NCI-H146 treated with DMSO at 0.1 percent for 48 hours (cell line): ENCODE data around the gene MNDA.

Experiments used
- DNase-seq: peaks from one replicate; lab custom pipeline; 2025; ENCODE audit not compliant: unreplicated experiment; lab: John Stamatoyannopoulos, UW

MNDA gene

DNA sequence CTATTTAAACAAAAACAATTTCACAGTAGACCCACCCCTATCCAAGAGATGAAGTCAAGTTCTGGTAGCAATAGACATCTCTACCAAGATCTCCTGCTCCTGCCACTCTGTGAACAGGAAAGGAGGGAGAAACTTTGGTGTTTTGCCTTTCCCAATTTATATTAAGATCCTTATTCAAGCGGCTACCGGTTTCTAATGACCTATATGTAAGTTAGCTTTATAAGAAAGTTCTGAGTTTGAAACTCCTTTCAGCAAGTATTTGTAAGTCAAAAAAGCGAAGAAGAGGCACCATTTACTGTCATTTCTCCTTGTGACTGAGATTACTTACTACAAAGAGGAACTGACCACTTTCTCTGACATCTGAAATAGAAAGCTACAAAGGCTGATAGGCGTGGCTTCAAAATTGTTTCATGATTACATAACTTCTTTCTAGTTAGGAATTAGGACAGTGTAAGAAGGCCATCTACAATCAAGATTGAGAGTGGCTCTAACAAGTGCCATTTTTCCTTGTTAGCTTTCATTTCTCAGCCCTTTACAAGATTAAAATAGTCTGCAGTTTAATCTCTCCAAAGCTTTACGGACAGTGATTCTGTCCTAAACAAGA lies at the start of gene MNDA:
Gene MNDA, plus strand, starts transcription at position 448 of the 604 bp plus-strand sequence. CDS start 10,803 bp downstream, outside the sequence.
- no peak for DNase-seq

DNA sequence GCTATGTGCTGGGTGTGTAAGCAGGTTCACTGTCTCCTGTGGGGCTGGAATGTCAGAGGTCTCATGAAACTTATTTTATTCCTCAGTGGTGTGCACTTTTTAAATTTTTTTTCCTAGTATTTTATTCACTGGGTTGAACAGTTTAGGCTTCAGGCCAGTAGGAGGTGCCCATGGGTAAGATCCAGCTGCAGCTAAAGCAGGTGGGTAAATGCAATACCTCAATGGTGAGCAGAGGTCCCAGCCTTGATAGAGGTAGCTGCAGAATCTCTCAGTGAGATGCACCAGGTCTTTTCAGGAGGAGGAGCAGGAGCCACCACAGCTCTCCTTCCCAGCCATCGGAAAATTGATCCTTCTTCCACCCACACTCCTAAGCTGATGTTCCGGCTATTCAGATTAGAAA lies 37.5 kb upstream of the MNDA start:
- no peak for DNase-seq

DNA sequence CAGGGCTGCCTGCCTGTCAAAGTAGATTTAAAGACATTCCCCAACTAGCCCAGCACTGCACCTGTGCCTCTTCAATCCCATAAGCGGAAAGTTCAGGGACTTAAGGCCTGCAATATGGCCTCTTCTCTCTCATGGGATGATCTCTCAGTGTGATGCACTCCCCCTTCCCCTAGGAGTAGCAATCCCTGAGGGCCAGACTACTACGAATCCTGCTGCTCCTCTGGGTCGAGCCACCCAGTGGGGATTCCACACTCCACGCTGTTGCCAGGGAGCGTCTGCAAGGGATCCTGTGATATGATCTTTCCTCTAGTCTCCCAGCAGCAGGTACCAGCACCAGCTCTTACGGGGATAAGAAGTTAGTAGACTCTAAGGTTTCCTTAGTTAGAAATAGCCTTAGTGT lies 36.9 kb upstream of the MNDA start:
- no peak for DNase-seq

DNA sequence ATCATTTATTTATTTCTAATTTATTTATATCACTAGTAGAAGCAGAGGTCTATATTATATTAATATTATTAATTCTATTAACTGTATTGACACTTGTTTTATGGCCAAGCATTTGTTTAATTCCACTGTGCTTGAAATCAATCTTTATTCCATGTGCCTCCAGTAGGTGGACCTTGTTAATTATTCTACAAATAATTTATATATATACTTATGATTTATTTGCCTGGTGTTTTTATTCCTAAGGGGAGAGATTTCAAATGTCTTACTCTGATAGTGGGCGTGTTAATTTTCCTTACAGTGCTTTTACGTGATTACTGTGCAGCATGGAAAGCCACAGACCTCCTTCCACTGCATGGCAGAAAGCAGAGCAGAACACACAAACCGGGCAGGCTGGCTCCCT lies 32.6 kb upstream of the MNDA start:
- no peak for DNase-seq

DNA sequence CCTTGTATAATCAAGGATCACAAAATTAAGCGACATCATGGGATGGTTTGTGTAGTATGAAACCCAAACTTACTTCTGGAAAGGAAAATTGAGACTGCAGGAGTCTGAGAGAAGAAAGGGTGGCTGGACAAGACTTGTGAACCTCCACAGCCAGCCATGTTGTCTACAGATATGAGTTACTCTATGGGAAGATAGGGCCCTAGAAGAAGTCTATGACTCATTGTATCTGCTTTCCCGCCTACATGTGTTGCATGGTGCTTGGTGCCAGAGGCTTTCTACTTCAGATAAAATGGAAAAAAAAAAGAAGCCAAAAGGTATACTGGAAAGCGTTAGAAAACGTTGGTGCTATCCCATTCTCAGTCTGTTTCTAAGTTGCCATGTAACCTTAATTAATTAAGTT lies 31.5 kb upstream of the MNDA start:
- DNase-seq = no peak

DNA sequence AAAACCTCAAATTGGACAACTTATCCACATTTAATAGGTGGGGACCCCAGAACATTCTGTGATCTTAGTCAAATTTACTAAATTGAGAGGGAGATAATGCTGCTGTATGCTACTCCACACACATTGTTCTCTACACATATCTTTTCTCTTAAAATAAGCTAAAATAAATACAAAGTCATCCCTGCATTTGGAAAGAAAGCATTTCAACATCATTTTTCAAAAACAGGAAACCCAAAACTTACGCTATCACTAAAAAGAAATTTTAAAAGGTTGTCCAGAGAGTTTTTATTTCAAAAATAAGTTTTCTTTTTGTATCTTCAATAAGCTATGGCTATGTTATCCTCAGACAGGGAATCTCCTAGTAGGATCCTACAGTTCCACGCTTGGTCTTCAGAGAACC lies 30.6 kb upstream of the MNDA start:
- no peak for DNase-seq

DNA sequence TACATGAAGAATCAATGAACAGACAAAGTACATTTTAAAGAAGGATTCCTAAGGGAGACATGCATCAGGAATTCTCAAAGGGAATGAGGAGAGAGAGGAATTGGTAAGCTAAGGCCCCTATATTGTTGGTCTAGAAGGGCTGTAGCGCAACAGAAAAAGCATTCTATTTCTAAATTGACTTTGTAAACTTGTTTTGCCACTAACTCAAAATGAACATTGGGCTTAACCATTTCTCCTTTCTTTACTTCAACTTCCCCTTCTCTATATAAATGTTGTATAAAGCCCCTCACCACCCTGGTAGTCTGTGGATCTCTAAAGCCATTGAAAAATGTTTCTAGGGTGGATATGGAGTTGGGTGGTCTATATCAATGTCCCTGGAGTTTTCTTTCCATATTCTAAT lies 29.8 kb upstream of the MNDA start:
- DNase-seq = no peak

DNA sequence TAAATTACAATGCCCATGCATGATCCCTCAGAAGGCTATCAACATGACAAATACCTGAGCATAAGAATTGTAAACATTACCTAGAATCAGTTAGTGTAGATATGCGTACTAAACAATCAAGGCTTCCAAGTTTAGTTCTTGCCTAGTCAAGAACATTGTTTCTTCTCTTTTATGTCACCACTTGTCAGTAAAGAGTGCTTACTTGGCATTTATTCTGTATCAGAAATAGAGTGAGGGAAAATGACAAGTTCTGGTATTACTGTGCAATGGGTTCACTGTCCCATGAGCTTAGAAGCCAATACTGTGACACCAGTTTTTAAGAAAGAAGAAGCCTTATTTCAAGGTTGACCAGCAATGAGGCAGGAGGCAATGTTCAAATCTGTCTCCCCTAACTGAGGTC lies 27.5 kb upstream of the MNDA start:
- no peak for DNase-seq

DNA sequence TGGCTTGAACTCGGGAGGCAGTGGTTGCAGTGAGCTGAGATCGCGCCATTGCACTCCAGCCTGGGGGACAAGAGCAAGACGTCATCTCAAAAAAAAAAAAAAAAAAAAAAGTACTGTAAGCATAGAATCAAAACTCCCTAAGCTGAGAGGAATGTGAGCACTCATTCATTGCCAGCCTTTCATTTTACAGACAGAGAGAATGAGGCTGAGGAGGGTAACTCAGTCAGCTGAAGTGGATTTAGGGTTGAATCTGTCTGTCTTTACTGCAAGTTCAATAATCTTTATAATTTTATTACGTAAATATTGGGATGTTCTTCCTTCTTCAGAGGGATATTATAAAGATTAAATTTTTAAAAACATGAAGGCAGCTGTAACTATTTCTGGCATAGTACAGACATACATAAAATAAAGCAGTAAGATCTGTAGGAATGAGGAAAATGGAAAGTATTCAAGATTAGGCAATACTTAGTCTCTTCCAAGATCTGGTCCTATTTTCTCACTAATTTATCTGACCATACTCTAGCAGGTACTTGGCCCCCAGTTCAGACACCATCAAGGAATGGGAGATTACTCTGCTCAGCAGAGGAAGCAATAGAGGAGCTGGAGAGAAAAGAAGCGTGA lies 24.1 kb upstream of the MNDA start:
- DNase-seq = no peak

DNA sequence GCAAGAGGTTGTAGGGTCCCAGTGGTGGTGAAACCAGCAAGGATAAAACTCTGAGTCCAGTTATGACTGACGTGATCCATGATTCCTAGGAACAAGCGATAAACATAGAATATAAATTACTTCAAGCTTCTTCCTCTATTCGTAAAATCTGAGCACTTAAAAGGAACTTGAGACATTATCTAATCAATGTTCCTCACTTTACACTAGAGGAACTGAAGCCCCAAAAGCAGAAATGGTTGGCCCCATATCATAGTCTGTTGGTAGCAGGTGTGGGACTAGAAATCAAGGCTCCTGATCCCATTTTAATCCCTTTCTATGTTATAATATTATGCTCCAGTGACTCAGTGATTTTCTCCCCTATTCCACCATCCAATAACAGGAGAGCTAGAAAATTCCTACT lies 21.9 kb upstream of the MNDA start:
- DNase-seq = no peak

DNA sequence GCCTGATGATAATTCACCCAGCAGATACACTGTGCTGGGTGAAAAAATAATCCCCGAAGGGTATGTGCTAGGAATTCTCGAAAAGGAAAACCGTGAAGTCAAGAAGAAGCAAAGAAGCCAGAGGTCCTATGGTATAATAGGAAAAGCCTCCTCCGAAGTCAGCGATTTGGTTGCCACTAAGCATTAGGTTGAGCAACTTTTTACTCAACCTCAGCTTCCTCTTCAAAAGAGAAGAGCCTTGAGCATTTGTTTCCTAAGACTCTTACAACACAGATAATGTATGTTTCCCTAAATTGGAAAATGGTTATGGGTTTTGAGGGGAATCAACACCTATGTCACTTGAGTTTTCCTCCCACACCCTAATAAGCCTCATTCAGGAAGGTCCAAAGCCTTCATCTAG lies 21.3 kb upstream of the MNDA start:
- DNase-seq = no peak

DNA sequence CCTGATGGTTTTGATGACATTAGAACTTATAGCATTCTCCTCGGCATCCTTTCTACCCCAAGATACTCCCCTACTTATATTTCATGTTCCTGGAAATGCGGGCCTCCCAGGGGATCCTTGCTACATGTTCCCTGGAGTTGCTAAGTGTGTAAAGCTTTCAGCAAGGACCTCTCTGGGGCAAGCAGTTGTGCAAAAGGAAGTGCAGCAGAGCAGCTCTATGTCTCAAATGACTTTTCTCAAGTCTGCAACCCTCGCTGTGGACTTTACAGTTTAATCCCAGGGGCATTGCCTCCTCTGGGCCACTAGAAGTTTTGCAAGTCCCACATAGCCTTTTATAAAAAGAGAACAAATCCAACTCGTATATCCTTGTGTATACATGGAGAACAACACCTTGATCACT lies 20.8 kb upstream of the MNDA start:
- DNase-seq = no peak

DNA sequence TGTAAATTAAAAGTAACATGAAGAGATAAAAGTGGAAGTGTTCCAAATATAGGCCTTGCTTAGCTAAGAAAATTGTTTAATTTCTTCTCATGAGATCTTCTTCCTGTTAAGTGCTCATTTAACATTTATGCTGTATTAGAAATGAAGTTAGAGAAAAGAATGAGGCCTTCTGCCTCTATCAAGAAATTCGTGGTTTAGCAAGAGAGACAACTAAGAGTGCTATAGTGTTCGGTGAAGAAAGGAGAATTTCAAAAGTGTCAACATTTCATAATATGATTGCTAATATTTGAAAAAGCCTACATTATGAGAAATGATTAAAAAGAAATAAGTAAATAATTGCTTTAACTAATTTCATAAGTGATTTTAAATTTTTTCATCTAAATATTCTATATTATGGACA lies 18.8 kb upstream of the MNDA start:
- no peak for DNase-seq

DNA sequence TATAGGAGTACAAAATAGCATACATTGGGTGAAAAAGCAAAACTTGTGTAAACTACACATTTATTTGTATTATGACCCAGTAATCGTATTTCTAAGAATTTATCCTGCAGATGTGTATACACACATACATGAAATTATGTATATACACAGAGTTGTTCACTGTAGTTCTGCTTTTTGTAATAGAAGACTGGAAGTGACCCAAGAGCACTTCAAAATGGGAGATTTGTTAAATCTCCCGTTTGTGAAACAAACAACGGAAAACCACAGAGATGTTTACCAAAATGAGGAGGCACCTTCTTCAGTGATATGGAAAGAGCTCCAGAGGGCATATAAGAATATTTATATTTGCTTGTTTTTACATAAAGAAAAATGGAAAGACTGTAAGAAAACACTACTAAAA lies 18.0 kb upstream of the MNDA start:
- no peak for DNase-seq

DNA sequence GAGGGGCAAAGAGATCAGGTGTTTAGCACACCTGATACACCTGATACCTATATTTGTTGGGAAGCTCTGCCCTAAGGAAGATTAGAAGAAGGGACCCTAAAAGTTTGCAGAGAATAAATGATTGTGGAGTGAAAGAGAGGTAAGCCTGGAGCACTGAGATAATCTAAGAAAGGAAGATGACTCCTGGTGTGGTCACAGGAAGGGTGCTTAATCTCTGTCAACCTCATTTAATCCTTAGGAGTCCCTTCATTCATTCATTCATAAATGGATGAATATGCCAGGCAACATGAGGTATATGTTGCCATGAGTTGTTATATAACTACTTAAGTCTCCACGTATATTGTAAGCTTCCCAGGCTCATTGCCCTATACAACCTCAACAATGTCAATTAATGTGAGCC lies 16.2 kb upstream of the MNDA start:
- DNase-seq = no peak

DNA sequence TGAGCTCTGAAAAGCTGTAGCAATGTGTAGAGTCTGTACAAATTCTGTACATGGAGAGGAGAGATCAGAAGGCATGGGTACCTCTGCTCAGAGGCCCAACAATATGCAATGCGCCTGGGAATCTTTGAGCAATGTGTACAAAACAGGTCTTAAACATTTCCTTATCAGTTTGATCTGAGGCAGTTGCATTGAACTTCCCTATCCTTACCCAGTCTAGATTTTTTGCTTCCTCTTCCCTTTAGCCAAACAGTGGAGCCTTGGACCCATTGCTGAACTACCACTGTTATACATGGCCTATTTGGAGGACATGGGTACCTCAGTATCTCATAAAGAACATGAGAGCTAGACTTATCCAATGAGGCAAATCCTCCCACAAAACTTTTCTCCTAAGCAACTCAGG lies 12.6 kb upstream of the MNDA start:
- no peak for DNase-seq

DNA sequence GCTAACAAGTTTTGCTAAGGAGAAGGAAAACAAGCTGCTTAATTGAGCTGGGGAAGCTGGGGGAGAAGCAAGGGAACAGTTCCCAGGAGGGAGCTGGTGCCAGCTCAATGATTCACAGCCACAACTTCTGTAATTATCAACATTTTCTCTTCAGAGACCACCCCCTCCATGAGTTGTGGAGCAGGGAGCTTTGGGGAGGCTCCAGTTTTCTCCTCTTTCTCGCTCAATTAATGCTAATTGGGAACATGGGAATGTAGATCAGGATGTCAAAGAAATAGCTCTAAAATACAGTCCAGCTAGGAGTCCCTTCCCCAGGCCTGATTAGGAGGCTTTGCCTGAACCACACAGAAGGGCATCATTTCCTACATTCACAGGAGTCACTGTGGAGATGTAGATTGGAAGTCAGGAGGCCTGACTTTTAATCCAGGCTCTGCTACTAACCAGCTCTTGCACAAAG lies 12.1 kb upstream of the MNDA start:
- DNase-seq = no peak

DNA sequence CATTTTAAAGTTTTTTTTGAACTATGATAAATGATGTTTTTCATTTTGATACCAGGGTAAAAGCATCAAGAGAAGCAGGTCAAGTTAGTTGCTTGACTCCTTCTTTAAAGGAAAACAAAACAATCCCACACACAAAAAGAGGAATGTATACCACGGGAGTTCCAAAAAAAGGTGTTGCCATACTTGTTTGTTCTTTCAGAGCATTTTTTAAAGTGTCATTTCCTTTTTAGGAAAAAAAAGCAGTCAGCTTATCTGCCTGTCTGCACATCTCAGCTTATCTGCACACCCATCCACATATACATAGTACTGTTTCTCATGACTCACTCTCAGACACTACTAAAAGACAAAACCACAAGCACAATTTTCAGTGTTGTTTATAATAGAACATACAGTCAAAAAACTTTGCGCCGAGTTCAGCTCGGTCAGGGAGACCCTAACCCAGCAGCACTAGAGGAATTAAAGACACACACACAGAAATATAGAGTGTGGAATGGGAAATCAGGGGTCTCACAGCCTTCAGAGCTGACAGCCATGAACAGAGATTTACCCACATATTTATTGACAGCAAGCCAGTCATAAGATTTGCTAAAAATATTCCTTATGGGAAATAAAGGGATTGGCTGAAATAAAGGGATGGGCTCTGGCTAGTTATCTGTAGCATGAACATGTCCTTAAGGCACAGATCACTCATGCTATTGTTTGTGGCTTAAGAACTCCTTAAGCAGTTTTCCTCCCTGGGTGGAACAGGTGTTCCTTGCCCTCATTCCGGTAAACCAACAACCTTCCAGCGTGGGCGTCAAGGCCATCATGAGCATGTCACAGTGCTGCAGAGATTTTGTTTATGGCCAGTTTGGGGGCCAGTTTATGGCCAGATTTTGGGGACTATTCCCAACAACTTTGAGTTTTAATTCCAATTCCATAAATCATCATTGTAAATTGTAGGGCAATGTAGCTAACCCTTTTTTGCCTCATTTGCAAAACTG lies 11.4 kb upstream of the MNDA start:
- DNase-seq = no peak

DNA sequence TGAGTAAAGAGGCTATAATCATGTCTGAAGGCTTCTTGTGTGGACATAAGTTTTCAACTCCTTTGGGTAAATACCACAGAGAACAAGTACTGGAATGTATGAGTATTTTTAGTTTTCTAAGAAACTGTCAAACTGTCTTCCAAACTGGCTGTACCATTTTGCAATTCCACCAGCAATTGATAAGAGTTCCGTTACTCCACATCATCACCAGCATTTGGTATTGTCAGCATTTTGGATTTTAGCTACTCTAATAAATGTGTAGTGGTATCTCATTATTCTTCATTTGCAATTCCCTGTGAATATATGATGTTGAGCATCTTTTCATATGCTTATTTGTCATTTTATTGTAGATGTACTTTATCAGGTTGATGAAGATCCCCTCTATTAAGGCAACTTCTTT lies 9.4 kb upstream of the MNDA start:
- DNase-seq = no peak

DNA sequence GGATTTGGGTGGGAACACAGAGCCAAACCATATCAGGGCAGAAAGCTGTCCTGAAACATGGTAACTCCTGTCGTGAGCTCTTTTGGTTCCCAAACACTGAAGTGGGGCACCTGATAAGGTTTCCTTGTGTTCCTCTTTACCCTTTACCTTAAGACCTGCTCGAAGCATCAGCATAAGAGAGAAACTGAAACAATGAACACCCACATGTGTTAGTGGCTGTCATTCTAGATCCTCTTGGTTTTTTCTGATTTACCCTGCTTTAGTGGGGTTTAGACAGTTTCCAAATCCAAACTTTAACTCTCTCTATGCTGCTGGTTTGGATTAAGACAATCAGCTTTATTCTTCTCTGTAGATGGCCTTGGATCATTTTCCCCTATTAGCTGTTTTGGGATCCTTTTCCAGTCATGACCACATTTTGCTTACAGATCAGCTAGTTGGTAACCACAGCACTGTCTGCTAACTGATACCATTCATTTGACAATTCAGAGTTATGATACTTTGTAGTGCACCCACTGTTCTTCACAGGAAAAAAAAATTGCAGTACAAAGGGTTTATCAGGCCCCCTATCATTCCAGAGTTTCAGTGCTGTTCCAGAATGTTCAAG lies 975 bp upstream of the MNDA start:
- no peak for DNase-seq

DNA sequence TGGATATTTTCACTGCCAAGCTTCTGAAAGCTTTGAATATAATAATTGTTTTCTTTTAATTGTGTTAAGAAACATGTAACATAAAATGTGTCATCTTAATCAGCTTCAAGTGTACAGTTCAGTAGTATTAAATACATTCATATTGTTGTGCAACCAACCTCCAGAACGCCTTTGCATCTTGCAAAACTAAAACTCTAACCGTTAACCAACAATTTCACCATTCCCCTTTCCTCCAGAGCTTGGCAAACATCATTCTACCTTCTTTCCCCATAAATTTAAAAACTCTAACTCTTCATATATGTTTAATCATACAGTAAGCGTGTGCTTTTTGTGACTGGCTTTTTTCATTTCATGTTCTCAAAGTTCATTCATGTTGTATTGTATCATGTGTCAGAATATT lies 2.1 kb downstream of the MNDA start:
- no peak for DNase-seq

DNA sequence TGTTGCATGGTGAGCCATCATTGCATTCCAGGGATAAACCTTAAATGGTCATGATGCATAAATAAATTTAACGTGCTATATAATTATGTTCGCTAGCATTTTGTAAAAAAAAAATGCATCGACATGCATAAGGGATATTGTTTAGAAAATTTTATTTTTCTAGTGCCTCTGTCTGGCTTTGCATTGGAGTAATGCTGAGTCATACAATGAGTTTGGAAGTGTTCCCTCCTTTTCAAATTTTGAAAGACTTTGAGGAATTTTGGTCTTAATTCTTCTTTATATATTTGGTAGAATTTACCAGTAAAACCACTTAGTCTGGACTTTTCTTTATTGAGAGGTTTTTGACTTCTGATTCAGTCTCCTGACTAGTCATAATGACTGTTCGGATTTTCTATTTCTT lies 4.9 kb downstream of the MNDA start:
- DNase-seq = no peak
